ENCODE data around the gene PRDM16. TPM values are rescaled to one million over a fixed set of nuclear protein-coding genes. Genes with fewer than 3 reads are reported as not detected.
A peak's percentile ranks its signal among the peaks of the same experiment; 100 is the strongest.

The PRDM16 gene
- total and polyA plus RNA-seq, 2 of the 8 experiments (the other 6 are each of a cell fraction or from before 2014, with no cell fraction given) = 0.39 to 0.43 TPM

GRCh38 chr1:3428899-3429298, 359.9 kb downstream of the PRDM16 start:
- Histone ChIP-seq H4K91ac (replicated peaks; ENCODE audit: insufficient read length, low read length) (no peak overlapping the region), H3K4ac (replicated peaks; ENCODE audit: insufficient read length, low read depth, low read length) (no peak overlapping the region), H3K4me2 (ENCODE audit: insufficient read depth in 1 of 2, low read depth in 2 of 2, low read length in 2 of 2) (no peak overlapping the region), H2BK12ac (ENCODE audit: low read depth, low read length) (no peak overlapping the region), H3K36me3 (ENCODE audit: control insufficient read depth in 2 of 4, insufficient read depth in 4 of 4, low read length in 3 of 4) (no peaks in the 10 kb centered on the region), H2AFZ (ENCODE audit: low read length) (no peak overlapping the region), H4K8ac (ENCODE audit: extremely low read depth, insufficient read depth, low read length) (peak overlapping the region; percentile 38; the same call in 1 of the 2 replicates), H2BK20ac (ENCODE audit: low read length) (no peak overlapping the region), H3K18ac (ENCODE audit: extremely low read depth, low read length) (no peak overlapping the region), H3K9ac (replicated peaks in 1 of 4; ENCODE audit: extremely low read depth in 1 of 4, low read depth in 3 of 4, low read length in 3 of 4) (no peak overlapping the region), H3K27me3 (replicated peaks in 1 of 4; ENCODE audit: control insufficient read depth in 3 of 4, extremely low read depth in 1 of 4, insufficient read depth in 3 of 4, low read length in 3 of 4) (no peaks in the 10 kb centered on the region), H3K79me2 (ENCODE audit: control insufficient read depth in 1 of 2, insufficient read depth in 2 of 2, low read length in 2 of 2) (no peaks in the 10 kb centered on the region), H2BK5ac (ENCODE audit: low read depth, low read length) (no peak overlapping the region), H3K23ac (ENCODE audit: insufficient read length) (no peak overlapping the region), H3K4me3 (ENCODE audit: extremely low read depth in 1 of 4, insufficient read depth in 2 of 4, low read depth in 3 of 4, low read length in 4 of 4) (no peak overlapping the region), H3K79me1 (ENCODE audit: low read depth, low read length) (no peaks in the 10 kb centered on the region), H4K5ac (ENCODE audit: insufficient read length, low read depth, low read length) (no peak overlapping the region), H3K14ac (ENCODE audit: insufficient read length) (no peak overlapping the region), H3K27ac (ENCODE audit: low read depth, low read length) (no peak overlapping the region), H2BK15ac (ENCODE audit: low read length) (no peak overlapping the region), H2BK120ac (replicated peaks; ENCODE audit: low read depth, low read length) (no peak overlapping the region), H3K23me2 (ENCODE audit: low read depth, low read length) (no peaks in the 10 kb centered on the region), H3K56ac (replicated peaks; ENCODE audit: insufficient read length, low read depth, low read length) (no peak overlapping the region), H3K9me3 (ENCODE audit: insufficient read depth in 2 of 2, low read depth in 1 of 2, low read length in 1 of 2) (no peaks in the 10 kb centered on the region; a peak in 1 of 4 replicates), H4K20me1 (replicated peaks in 1 of 2; ENCODE audit: control insufficient read depth in 1 of 2, insufficient read depth in 2 of 2, low read length in 2 of 2) (peaks cover 0 to 11% of the 10 kb centered on the region in 2 experiments), H3K4me1 (replicated peaks in 1 of 4; ENCODE audit: control insufficient read depth in 3 of 4, insufficient read depth in 4 of 4, low read length in 3 of 4) (peaks cover 0 to 7% (median 1%) of the 10 kb centered on the region in 4 experiments; a peak in 3 of 7 replicates), H2AK5ac (ENCODE audit: low read depth, low read length) (no peak overlapping the region)
- FAIRE-seq (no peak), DNase-seq (ENCODE audit: low read depth in 1 of 2, low spot score in 2 of 2) (no peak)
- WGBS, 2 experiments (ENCODE audit: extremely low coverage in 1 of 2, insufficient coverage in 1 of 2, insufficient read length in 1 of 2, insufficient replicate concordance in 2 of 2, low coverage in 1 of 2, low lambda C conversion rate in 2 of 2, missing lambda C conversion rate in 1 of 2) = 90% methylated on average over 9 of the region's 9 CpGs; no CpG with 5 or more reads in 1 of the 2 experiments
- ChIA-PET POLR2A (ENCODE audit: partially characterized antibody) (interaction anchor here (0.8 kb wide), 1 partner anchor 9 kb away, joined by 3 read pairs; no protein-coding TSS in a partner anchor), CTCF (ENCODE audit: partially characterized antibody) (interaction anchor here (0.7 to 4.7 kb wide), 5 partner anchors 10 to 242 kb away, joined by 3 to 50 read pairs (median 3); no protein-coding TSS in a partner anchor)
- TF ChIP-seq FOSL1 (IDR thresholded peaks at IDR 0.05; ENCODE audit: insufficient read depth, low read depth, low read length) (no peak), SIRT6 (IDR thresholded peaks at IDR 0.05; ENCODE audit: low read length) (no peak), NRF1 (IDR thresholded peaks at IDR 0.05; ENCODE audit: low read depth, low read length) (no peak), SIX5 (IDR thresholded peaks at IDR 0.05; ENCODE audit: low read depth, low read length) (no peak), BCL11A (IDR thresholded peaks at IDR 0.05; ENCODE audit: low read depth in 2 of 2, low read length in 2 of 2) (no peak), ZNF274 (IDR thresholded peaks at IDR 0.05; ENCODE audit: borderline replicate concordance, extremely low read depth, low read length) (no peak)

All from H1 (cell line).